NCI-H187 treated with DMSO at 0.1 percent for 48 hours (cell line): ENCODE results near the gene SIRT4.
A peak's percentile ranks its signal among the peaks of the same experiment; 100 is the strongest.
"Not testable (repeated sequence)": the region's sequence is repeated elsewhere in the genome, so short reads cannot be mapped to it uniquely, and the experiment has no call there.

Experiments
- DNase-seq: peaks from one replicate; lab custom pipeline; 2025; lab: John Stamatoyannopoulos, UW

Gene SIRT4

DNA sequence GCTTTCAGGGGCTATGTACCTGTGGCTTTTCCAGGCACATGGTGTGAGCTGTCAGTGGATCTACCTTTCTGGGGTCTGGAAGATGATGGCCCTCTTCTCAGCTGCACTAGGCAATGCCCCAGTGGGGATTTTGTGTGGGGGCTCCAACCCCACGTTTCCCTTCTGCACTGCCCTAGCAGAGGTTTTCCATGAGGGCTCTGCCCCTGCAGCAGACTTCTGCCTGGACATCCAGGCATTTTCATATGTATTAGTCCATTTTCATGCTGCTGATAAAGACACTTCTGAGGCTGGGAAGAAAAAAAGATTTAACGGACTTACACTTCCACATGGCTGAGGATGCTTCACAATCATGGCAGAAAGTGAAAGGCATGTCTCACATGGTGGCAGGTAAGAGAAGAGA is 34.3 kb downstream of the SIRT4 start:
- not testable (repeated sequence) for DNase-seq

DNA sequence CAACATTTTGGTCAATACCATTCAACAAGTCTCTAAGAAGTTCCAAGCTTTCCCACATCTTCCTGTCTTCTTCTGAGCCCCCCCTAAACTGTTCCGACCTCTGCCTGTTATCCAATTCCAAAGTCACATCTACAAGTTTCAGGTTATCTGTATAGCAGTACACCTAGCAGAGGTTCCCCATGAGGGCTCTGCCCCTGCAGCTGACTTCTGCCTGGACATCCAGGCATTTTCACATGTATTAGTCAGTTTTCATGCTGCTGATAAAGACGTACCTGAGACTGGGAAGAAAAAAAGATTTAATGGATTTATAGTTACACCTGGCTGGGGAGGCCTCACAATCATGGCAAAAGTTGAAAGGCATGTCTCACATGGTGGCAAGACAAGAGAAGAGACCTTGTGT is 35.6 kb downstream of the SIRT4 start:
- no peak for DNase-seq

DNA sequence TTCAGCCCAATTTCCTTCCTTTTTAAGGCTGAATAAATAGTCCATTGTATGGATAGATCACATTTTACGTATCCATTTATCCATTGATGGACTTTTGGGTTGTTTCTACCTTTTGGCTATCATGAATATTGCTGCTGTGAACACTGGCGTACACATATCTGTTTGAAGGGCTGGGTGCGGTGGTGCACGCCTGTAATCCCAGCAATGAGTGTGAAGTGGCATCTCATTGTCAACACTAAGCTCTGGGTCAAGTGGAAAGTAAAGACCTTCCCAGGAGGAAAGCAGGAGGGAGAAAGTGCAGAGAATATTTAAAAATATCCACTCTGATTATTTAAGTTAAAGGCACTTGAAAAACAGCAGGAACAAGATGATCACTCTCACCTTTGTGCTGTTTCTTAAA is 37.1 kb downstream of the SIRT4 start:
- no peak for DNase-seq

DNA sequence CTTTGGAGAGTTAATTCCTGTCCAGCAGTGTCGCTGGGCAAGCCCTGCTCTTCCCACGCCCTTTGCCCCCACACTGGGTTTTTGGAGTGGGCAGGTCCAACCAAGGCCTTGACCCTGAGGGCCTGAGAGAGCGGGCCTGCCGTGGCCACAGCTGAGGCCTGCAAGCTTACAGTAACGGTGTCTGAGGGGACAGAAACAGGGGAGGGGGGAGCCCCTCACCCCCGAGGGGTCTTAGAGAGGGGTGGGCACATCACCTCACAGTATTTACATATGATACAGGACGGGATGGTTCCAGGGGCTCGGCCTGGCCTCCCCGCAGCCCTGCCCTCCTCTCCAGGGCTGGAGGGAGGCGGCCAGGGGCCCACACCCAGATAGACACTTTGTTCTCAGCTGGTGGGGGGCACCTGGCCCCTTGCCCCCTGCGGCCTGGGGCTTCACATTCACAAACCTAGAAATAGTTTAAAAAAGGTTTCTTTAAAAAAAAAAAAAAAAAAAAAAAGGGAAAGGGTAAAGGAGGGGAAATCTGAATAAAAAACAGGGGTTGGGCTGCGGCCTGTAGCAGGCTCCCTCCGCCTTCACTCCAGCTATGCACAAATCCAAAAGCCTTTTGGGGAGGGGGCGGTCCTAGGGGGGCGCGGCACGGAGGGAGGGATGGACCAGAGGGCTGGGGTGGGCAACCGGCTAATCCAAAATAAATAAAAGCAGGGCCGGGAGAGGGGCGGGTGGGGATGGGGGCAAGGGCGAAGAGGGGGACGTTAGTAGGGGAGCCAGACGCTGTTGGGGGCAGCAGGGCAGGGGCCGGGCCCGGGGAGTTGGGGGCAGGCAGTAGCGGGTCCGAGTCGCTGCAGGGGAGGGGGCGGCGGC is 40.3 kb downstream of the SIRT4 start:
- DNase-seq = no peak

DNA sequence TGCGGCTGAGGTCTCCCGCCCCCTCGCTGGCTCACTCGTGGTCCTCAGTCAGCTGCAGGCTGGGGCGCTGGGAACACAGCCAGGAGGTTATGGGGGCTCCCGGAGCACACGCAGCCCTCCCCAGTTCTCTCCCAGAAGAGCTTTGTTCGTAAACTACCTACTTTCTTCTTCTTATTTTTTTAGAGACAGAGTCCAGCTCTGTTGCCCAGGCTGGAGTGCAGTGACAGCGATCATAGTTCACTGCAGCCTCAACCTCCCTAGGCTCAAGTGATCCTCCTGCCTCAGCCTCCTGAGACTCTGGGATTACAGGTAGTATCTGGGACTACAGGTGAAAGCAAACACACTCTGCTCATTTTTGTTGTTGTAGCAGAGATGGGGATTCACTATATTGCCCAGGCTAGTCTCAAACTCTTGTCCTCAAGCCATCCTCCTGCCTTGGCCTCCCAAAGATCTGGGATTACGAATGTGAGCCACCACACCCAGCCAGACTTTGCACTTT is 41.0 kb downstream of the SIRT4 start:
- no peak for DNase-seq

DNA sequence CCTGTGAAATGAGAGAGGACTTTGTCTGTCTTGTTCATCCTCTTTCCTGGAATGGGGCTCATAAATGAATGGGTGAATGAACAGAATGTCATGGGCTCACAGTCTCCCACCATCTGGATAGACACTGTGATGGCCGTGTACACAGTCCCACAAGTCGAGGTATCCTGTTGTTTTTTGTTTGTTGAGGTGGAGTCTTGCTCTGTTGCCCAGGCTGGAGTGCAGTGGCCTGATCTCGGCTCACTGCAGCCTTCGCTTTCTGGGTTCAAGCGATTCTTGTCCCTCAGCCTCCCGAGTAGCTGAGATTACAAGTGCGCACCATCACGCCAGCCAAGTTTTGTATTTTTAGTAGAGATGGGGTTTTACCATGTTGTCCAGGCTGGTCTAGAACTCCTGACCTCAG is 41.6 kb downstream of the SIRT4 start:
- DNase-seq = no peak

DNA sequence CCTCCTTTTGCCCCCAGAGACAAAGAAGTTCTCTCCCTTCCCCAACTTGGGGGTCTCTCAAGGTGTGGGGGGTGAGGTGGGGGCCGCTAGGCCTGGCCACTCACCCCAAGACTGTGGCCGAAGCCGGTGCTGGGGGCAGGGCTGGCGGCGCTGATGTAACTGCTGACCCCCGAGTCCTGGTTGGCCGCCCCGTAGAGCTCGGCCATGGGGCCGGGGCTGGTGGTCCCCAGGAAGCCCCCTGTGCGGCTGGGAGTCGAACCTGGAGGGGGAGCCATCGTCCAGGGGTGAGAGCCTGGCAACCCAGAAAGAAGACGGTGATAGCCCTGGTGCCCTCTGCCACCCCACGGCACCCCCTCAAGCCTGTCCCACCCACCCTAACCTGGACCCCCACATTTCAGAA is 43.9 kb downstream of the SIRT4 start:
- no peak for DNase-seq

DNA sequence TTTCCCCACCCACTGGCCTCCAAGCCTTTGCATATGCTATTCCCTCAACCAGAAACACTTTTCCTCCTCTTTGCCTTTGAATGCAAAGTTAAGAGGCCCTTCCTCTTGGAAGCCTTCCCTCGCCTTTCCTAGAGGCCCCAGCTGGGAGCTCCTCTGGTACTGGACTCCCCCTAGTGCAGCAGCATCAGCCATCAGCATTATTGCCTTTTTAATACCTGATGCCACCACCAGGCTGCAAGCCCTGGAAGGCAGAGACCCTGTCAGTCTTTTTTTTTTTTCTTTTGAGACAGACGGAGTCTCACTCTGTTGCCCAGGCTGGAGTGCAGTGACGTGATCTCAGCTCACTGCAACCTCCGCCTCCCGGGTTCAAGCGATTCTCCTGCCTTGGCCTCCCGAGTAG is 44.6 kb downstream of the SIRT4 start:
- DNase-seq = no peak

DNA sequence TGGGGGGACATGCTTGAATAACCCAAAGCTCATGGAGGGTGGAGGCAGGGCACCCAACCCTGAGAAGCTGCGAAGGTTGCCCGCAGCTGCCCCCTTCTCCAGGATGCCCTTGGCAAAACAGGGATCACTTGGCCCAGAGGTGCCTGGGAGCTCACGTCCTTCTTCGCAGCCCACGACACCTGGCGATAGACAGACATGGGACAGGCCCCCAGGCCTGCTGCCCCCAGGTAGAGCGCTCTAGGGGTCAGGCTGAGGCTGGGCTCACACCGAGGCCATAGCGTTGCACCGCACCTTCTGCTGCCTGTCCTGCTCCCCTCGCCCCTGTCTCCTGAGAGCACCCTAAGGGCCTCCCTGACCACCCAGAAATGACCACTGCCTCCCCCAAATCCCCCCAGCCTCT is 45.6 kb downstream of the SIRT4 start:
- no peak for DNase-seq

DNA sequence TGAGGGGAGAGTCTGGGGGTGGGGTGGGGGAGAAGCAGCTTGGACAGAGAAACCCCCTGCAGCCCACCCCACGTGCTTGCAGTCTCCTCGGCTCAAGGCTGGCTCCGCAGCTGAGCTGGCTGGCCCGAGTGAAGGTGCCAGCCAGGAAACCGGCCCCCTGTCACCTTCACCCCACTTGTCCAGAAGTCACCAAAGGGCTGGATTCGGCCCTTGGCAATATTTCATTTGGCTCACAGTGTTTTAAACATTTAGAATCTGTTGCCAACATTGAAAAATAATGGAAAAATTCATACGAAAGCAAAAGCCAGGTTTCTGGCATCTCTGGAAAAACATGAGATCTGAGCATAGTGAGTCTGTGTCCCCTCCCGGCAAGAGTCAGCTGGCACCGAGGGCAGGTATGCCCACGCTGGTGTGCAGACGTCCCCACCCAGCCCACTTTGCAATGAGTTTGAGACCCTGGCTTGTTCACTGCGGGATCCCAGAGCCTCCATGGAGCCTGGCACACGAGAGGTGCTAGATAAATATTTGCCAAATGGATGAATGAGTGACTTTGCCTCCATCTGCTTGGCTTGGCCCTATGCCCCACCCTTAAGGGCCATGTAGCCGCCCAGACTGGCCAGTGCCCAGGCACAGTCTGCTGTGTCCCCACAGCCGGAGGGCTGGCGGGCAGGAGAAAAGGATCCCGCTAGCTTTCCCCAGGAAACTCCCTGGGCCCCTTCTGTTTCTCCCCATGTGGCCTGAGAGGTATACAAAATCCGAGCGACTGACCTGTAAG is 48.6 kb downstream of the SIRT4 start:
- DNase-seq = no peak

DNA sequence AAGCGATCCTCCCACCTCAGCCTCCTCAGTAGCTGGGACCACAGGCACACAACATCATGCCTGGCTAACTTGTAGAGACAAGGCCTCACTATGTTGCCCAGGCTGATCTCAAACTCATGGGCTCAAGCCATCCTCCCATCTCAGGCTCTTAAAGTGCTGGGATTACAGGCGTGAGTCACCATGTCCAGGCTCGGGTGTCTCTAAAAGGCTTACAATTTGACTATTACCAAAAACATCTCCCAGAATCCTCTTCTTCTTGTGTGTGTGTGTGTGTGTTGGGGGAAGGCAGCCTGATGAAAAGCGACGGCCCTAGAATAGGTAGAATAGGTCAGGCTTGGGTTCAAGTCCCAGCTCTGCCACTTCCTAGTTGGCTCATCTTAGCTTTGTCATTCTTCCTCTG is 50.0 kb downstream of the SIRT4 start:
- DNase-seq = no peak

DNA sequence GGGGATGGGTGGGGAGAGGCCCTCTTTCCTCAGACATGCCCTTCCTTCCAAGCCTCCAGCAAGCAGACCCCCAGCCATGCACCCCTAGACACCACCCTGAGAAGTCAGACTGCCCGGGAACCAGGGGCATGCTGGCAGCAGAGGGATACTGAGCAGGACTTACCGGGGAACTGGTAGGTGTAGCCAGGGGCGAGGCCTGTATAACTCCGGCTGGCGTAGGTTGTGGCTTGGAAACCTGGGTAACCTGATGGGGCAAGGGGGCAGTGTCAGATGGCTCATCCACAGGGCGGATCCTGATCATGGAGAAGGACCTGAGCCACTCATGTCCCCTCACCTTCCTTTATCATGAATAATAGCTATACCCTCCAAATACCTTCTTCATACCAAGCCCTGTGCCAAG is 51.0 kb downstream of the SIRT4 start:
- DNase-seq = no peak

DNA sequence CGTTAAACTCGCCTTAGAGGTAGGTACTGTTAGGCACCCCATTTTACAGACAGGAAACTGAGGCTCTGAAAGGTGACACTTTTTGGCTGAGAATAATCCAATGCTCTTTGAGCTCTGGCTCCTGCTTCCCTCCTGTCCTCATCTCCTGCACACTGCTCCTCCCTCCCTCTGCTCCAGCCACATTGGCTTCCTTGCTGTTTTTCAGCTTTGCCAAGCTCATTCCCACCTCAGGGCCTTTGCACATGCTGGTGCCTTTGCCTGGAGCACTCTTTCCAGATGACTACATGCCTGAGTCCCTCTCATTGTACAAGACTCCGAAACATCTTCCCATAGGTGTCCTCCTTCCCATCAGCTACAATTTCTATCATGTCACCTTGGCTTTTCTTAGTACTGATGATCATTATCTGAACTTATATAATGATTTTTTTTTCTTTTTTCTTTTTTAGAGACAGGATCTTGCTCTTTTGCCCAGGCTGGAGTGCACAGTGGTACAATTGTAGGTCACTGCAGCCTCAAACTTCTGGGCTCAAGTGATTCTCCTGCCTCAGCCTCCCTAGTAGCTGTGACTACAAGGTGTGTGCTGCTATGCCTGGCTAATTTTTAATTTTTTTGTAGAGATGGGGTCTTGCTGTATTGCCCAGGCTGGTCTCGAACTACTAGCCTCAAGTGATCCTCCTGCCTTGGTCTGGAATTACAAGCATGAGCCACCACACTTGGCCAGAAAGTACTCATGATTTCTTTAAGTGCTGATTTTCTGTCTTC is 51.6 kb downstream of the SIRT4 start:
- no peak for DNase-seq

DNA sequence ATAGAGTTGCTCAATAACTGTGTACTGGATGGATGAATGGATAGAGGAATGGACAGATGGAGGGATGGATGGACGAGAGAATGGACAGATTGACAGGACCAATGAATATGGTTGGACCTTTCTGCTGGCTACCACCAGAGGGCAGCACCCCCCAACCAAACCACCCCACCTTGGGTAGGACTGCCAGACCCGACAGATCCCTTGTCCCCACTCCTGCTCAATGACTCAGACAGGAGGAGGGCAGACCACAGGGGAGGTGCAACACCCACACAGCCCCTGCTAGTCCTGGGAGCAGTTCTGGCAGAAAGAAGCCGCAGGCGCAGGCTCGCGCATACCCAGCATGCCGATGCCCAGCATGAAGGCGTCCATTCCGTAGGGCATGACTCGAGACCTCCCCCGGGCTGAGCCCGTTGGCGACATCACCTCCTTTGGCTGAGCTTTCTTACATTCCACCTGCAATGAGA is 54.5 kb downstream of the SIRT4 start:
- no peak for DNase-seq

DNA sequence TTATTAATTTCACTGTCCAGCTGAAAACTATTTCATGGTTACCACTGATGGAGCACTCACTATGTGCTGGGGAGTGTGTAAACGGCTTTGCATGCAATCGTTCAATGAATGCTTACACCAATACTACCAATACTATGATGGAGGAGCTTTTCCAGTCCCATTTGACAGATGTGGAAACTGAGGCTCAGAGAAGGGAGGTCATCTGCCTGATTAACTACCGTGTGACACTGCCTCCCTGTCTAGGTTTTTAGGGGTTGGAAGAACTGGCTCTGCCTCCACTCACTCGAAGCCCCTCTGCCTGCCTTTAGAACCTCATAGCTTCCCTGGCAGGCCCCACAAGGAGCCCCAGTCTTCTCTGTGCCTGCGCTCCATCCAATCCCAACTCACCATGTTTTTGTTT is 55.0 kb downstream of the SIRT4 start:
- no peak for DNase-seq

DNA sequence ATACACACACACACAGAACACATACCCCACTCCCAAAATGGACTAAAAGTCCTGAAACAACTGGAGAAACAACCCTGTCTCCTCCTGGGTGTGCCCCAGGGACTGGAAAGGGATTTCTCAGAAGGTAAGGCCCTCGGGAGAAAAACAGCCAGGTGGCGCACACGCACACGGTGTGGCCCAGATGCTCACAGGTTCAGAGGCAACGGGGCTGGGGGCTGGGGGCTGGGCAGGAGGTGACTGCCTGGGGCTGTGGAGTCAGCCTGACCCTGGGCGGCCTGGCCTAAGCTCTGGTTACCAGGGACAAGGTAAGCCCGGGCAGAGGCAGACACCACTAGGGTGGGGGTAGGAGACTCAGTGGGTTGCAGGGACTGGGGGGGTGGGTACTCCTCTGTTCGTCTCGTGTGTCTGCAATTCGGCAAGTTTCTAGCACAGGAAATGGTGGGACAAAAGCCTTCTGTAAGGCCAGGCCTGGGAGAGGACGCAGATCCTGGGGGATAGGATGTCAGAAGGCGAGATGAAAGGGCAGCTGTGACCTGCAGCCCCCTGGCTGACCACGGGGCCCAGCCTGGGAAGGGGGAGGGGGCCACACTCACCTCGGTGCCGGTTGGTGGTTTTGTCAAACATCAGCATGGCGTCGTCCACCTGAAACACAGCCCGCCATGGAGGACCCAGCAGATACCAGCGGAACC is 56.4 kb downstream of the SIRT4 start:
- DNase-seq = no peak

DNA sequence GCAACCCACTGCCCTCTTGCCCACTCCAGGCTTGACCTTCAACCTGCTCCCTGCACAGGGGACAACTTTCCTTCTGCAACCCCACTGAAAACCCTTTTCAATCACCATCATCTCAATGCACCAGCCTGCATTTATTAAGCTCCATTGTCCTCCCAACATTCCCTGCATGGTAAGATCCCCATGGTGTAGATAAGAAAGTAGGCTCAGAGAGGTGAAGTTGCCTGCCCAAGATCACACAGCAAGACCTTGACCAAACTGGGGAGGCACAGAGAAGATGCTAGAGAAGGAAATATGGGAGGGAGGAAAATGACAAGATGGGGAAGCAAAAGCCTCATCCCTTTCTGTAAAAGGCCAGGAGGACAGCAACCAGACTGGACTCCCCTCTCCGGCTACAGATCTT is 57.0 kb downstream of the SIRT4 start:
- DNase-seq = no peak

DNA sequence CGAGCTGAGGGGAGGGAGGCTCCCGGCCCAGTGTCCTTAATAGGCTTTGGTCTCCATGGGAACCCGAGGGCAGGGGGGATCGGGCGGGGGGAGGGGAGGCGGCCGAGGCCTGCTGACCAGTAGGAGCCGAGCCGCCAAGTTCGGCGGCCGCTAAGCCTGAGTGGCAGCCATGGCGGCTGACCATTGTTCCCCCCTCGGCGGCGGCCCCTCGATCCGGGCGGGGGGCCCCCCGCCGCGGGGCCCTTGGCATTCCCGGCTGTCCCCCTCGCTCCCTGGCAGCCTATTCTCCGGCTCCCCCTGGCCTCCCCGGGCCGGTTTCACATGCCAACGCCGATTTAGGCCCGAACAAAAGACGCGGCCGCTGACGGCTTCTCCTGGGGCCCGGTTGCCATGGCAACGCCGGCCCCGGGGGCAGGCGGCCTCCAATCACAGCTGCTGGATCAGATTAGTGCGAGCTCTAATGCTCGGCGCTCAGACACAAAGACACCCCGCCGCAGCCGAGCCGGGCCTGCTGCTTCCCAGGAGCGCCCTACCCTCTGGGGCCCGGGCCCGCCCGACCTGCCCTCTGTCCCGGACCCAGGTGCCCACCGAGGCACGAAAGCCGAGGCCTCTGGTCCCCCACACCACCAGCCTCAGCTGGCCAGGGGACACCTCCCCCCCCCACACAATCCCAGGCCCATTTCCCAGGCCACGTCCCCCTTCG is 59.5 kb downstream of the SIRT4 start:
- DNase-seq = peak; percentile 55
